Psoas muscle (tissue), 8 donors: ENCODE data around the gene SLC16A7. TPM values are rescaled to one million over a fixed set of nuclear protein-coding genes. Genes with fewer than 3 reads are reported as not detected.
A peak's percentile ranks its signal among the peaks of the same experiment; 100 is the strongest.

Experiments
- ATAC-seq, 4 donors: fragments of 200-7000 bp; cut with Tn5 transposase; one replicate each; pipeline ENCODE4 v1.9.1; 2020; ENCODE audit warnings: moderate library complexity in 3 of 4, mild to moderate bottlenecking in 2 of 4
- DNase-seq, 2 donors: peaks; one replicate each; pipeline ENCODE4 v3.0.0-alpha.2; 2020
- H3K27ac ChIP-seq: fragments of 200-600 bp; one replicate; pipeline ENCODE4 v1.8.0; 2022
- H3K27me3 ChIP-seq, 3 donors: fragments of 200-600 bp in 1 of 3; one replicate each; pipeline versions ENCODE4 v1.6.1 to v1.8.0; 2013 to 2022; ENCODE audit warnings: low read length in 2 of 3, mild to moderate bottlenecking in 2 of 3, moderate library complexity in 1 of 3; ENCODE audit not compliant: insufficient read depth in 3 of 3
- H3K36me3 ChIP-seq, 2 donors: fragments of 200-600 bp in 1 of 2; one replicate each; pipeline versions ENCODE4 v1.6.1 to v1.8.0; 2013 to 2022; ENCODE audit warnings: low read depth in 1 of 2, mild to moderate bottlenecking in 1 of 2, moderate library complexity in 1 of 2; ENCODE audit not compliant: insufficient read depth in 1 of 2
- H3K4me1 ChIP-seq: fragments of 200-600 bp; one replicate; pipeline ENCODE4 v1.8.0; 2022
- H3K4me3 ChIP-seq: fragments of 200-600 bp; one replicate; pipeline ENCODE4 v1.8.0; 2022; ENCODE audit warnings: mild to moderate bottlenecking
- H3K9me3 ChIP-seq: fragments of 200-600 bp; one replicate; pipeline ENCODE4 v1.8.0; 2022
- WGBS, 3 donors: extraction: QIAGEN DNeasy Blood & Tissue Kit; methylation state at CpG; one replicate each; pipeline versions ENCODE4 v1.1.6 to v1.1.7; 2013; 5-methylcytosine and 5-hydroxymethylcytosine counted together
- intact Hi-C, 2 donors: fragments of 100-400 bp; cut with DNase I; formaldehyde crosslinking; loops; one replicate each; pipeline versions ENCODE4 v1.11.0 to v1.14.2; 2022
- long read RNA-seq, 2 donors: library from polyadenylated mRNA; unstranded; transcript quantifications; one replicate each; pipeline ENCODE4 v2.0.0, GENCODE V29; 2021
- polyA plus RNA-seq, 3 donors: library from polyadenylated mRNA; stranded (reverse); fragments of 200-250 nt; gene quantifications; one replicate each; pipeline ENCODE4 v1.2.3, GENCODE V29; 2013
- total RNA-seq, 4 donors: library from RNA; stranded (reverse); fragmentation: NEBNext Ultra II Directional in 2 of 4; extraction: Animal tissue kit (Norgen Biotek cat#: 25700) in 2 of 4; gene quantifications; one replicate each; pipeline versions ENCODE4 v1.2.1 to v1.2.4, GENCODE V29; 2021 to 2023
- TF ChIP-seq, protein P1 (sequence below): fragments of 200-600 bp; IDR thresholded peaks from one replicate; pipeline ENCODE4 v1.8.0; 2022; ENCODE audit warnings: antibody characterized with exemption
- donor health status: healthy with polysubstance abuse.
- donor health status: DM: no; HTN: no; CAD: no; lungs with moderate emphysema.
- donor health status: Bipolar disorder and iron deficiency.
- donor health status: healthy.
- donor health status: DM: yes; HTN: yes; CAD: no.
- donor health status: DM: no; HTN: no; CAD: no.
- donor health status: DM: no; HTN: no; CAD: no.
- donor health status: DM: yes; HTN: yes; CAD: no.

SLC16A7 gene
- total RNA-seq (10 to 100 TPM in 1 of 4 donors, 1 to 10 TPM in 3; 5.0 to 27.4 (median 8.4) TPM), polyA plus RNA-seq (1 to 10 TPM in 1 of 3 donors, under 1 TPM in 2; 0.49 to 1.5 (median 0.84) TPM)
- long read RNA-seq, donor 1, result 0 reads
- long read RNA-seq, donor 2, partial matches to known transcripts, result 0 of 1 reads
- long read RNA-seq, donor 2, other reads (novel, unspliced or antisense), result 1 of 1 reads

GRCh38 chr12:59595883-59596540 is at the start of gene SLC16A7:
Gene SLC16A7, plus strand, starts transcription at chr12:59596029. Its CDS starts 108,773 bp downstream, at chr12:59704802.
- peak; percentile 77 to 84 (median 82) for ATAC-seq
- 0 to 1% (median 1%) methylated on average over 56 to 61 of the region's 61 CpGs for WGBS, 3 donors
- intact Hi-C loops, result loop anchor here in 1 of 2 donors (10.0 kb wide), 1 partner anchor 189 kb away; no protein-coding TSS in a partner anchor

DNA sequence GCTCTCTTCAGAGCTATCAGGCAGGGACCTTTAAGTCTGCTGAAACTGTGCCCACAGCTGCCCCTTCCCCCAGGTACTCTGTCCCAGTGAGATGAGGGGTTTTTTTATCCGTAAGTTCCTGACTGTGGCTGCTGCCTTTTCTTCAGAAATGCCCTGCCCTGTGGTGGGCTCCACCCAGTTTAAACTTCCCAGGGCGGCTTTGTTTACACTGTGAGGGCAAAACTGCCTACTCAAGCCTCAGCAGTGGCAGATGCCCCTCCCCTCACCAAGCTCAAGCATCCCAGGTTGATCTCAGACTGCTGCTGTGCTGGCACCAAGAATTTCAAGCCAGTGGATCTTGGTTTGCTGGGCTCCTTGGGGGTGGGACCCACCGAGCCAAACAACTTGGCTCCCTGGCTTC is 46.9 kb upstream of the SLC16A7 start:
- Histone ChIP-seq H3K4me1 (no peaks in the 10 kb centered on the region), H3K4me3 (no peak overlapping the region), H3K27me3 (peaks cover 0 to 2% (median 0%) of the 10 kb centered on the region in 3 donors), H3K9me3 (no peaks in the 10 kb centered on the region), H3K36me3 (no peaks in the 10 kb centered on the region), H3K27ac (no peak overlapping the region)
- intact Hi-C loops, result no loop called here
- TF ChIP-seq, protein P1, sequence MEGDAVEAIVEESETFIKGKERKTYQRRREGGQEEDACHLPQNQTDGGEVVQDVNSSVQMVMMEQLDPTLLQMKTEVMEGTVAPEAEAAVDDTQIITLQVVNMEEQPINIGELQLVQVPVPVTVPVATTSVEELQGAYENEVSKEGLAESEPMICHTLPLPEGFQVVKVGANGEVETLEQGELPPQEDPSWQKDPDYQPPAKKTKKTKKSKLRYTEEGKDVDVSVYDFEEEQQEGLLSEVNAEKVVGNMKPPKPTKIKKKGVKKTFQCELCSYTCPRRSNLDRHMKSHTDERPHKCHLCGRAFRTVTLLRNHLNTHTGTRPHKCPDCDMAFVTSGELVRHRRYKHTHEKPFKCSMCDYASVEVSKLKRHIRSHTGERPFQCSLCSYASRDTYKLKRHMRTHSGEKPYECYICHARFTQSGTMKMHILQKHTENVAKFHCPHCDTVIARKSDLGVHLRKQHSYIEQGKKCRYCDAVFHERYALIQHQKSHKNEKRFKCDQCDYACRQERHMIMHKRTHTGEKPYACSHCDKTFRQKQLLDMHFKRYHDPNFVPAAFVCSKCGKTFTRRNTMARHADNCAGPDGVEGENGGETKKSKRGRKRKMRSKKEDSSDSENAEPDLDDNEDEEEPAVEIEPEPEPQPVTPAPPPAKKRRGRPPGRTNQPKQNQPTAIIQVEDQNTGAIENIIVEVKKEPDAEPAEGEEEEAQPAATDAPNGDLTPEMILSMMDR, result no peak
- DNase-seq, result no peak
- WGBS, 3 donors, result 63 to 67% (median 66%) methylated on average over 3 of the region's 3 CpGs
- ATAC-seq, result no peak

More at GRCh38 chr12:59595883-59596540, at the start of gene SLC16A7:
- H3K27me3 ChIP-seq, result no peaks in the 10 kb centered on the region
- peaks cover 8% of the 10 kb centered on the region for H3K4me1 ChIP-seq
- peak; percentile 92 to 93 for DNase-seq
- no peaks in the 10 kb centered on the region for H3K9me3 ChIP-seq
- peak within 1 kb of the TSS; percentile 84 for H3K27ac ChIP-seq
- TF ChIP-seq, protein P1, result no peak
- peak within 1 kb of the TSS; percentile 80 for H3K4me3 ChIP-seq
- H3K36me3 ChIP-seq, result no peaks in the 10 kb centered on the region

DNA sequence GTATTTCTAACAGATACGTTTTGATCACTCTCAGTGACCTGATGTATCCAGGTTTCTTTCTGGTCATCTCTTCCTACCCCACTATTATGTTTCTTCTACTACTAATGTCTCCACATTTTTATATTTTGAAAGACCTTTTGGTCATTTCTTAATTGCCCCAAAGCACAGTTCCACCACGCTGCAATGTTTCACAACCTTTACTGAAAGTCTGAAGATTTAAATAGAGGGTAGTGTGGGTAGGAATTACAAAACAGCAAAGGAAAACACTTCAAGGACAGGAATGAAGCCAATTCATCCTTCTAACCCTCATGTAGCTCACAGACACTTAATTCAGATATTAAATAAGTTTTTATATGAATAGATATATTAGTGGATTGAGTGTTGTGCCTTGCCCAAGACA is 36.1 kb upstream of the SLC16A7 start:
- no peaks in the 10 kb centered on the region for H3K4me1 ChIP-seq
- ATAC-seq (no peak), DNase-seq (no peak)
- no peak overlapping the region for H3K4me3 ChIP-seq
- intact Hi-C loops, result no loop called here
- TF ChIP-seq, protein P1, result no peak
- H3K27me3 ChIP-seq, result peaks cover 0 to 2% (median 0%) of the 10 kb centered on the region in 3 donors
- no peaks in the 10 kb centered on the region for H3K36me3 ChIP-seq
- 73 to 82% (median 75%) methylated on average over 2 of the region's 2 CpGs for WGBS, 3 donors
- H3K27ac ChIP-seq, result no peak overlapping the region
- no peaks in the 10 kb centered on the region for H3K9me3 ChIP-seq

- Histone ChIP-seq H3K9me3 (no peaks in the 10 kb centered on the region), H3K36me3 (no peaks in the 10 kb centered on the region), H3K27ac (no peak overlapping the region), H3K27me3 (no peaks in the 10 kb centered on the region), H3K4me1 (no peaks in the 10 kb centered on the region), H3K4me3 (no peak overlapping the region)
- TF ChIP-seq, protein P1, result no peak
- WGBS, 3 donors, result 82 to 86% (median 84%) methylated on average over 5 of the region's 5 CpGs
- DNase-seq (no peak), ATAC-seq (no peak)
- intact Hi-C loops, result no loop called here
These were observed 25.7 kb upstream of the SLC16A7 start for GRCh38 chr12:59570145-59570544.
